GDM1 (cell line): Measurements from ENCODE around the gene CIB4.

Experiments
- DNase-seq: peaks from one replicate; lab custom pipeline; 2025; lab: John Stamatoyannopoulos, UW

The CIB4 gene

DNA sequence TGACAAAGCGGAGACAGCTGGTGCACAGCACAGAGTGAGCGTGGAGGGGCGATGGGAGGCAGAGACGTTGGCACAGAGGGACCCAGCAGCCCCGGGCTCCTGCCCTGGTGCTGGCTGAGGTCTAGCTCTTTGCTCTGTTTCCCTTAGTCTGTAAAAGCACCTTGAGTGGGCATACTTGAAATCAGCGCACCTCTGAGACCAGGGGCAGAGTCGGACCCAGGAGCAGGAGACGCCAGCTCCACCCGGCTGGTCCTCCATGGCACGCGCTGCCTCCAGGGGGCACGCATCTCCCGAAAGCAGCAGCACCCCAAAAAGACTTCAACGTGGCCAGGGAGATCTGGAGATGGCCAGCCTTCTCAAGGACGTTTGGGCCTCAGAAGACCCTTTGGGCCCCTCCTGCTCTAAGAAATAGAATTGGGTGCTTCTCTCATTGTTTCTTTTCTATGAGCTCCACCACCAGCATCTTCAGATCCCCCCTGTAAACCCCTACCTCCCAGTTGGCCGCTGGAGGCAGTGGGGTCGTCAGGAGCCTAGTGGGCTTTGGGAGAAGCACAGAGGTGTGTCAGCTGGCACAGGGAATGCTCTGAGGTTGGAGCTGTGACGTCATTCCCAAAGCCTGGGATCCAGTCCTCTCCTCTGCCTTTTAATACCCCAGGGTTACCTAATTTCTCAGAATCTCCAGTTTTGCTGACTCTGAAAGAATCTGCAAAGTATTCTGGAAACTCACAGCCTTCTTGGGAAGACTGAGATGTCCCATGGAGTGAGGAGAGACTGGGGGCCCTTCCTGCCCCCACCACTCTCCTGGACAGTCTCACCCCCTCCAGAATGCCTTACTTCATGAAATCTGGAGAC, 58.9 kb downstream of the CIB4 start:
- DNase-seq = no peak

DNA sequence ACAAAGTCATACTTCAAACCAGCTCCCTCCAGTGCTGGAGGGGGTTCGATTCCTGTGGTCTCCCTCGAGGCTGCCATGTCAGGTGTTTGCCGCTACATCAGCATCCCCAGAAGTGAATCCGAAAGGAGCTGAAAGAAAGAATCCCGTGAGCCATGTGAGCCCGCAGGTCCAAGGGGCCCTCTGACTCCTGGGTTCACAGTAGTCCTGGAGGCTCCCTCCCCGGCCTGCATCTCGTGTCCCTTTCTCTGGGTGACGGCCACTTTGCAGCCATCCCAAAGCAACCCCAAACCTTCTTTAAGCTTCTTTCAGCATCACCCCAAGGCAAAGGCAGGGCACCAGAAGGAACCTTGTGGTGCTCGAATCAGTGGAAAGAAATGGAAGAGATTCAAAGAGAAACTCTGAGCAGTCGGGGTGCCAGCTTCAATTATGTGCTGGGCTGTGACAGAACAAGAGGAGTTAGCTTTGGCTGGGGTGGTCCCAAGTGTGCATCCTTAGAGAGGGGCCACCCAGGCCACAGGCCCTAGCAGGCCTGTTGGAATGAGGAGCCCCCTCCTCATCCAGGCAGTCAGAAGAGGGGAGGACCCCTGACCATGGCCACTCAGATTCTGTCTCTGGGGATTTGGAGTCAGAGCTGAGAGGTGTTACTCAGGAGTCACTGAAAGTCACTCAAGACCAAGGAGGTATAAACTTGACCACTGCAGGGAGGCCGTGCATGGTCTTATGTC, 59.7 kb downstream of the CIB4 start:
- no peak for DNase-seq

GRCh38 chr2:26580751-26581150, 60.4 kb downstream of the CIB4 start:
- no peak for DNase-seq

DNA sequence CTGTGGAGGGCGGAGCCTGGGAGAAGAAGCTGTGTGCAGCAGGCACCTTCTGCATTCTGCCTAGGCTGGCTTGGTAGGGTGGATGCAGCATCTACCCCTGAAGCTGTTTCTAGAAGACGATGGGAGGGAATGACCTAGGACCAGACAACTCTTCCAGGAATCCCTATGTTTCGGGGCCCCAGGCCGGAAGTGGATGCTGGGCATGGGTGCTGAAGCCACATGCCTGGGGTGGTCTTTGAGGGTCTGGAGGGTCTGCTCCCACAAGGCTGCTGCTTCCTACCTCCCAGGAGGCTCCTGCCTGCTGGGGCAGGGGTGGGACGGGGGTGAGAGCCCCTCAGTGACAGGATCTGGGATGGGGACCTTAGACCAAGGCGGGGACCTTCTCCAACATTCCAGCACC, 61.0 kb downstream of the CIB4 start:
- no peak for DNase-seq

DNA sequence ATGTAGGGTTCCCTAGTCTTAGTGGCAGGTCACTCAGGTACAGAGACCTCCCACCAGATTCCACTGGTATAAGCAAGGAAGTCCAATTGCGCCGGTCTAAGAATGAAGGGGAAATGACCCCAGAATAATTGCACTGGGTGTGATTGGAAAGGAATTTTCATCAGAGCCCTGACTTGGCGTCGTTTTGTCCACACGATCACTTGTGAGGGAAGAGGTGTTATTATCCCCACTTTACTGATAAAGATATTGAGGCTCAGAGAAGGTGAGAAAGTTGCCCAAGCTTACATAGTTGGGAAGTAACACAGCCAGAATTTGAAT, 61.5 kb downstream of the CIB4 start:
- DNase-seq = no peak

GRCh38 chr2:26579025-26579722, 62.0 kb downstream of the CIB4 start:
- DNase-seq = no peak

GRCh38 chr2:26578581-26578980, 62.6 kb downstream of the CIB4 start:
- DNase-seq = no peak

DNA sequence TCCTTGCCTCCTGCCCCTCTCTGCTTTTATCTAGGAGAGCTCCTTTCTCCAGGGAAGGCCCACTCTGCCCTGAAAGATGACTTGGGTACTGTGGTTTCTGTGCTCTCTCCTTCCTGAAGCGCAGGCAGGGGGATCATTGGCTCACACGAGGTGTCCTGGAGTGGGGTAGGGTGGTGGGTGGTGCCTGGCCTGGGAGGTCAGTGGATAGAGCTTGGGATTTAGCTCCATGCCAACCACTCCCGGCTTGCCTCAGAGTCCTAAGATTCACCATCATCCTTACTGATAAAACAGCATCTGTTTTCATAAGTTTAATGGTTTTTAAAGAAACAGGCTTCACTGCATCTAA, 63.1 kb downstream of the CIB4 start:
- no peak for DNase-seq

- peak; percentile 39 for DNase-seq
Observed at GRCh38 chr2:26577442-26578112, 63.6 kb downstream of the CIB4 start.

GRCh38 chr2:26576565-26577441, 64.4 kb downstream of the CIB4 start:
- DNase-seq = no peak

DNA sequence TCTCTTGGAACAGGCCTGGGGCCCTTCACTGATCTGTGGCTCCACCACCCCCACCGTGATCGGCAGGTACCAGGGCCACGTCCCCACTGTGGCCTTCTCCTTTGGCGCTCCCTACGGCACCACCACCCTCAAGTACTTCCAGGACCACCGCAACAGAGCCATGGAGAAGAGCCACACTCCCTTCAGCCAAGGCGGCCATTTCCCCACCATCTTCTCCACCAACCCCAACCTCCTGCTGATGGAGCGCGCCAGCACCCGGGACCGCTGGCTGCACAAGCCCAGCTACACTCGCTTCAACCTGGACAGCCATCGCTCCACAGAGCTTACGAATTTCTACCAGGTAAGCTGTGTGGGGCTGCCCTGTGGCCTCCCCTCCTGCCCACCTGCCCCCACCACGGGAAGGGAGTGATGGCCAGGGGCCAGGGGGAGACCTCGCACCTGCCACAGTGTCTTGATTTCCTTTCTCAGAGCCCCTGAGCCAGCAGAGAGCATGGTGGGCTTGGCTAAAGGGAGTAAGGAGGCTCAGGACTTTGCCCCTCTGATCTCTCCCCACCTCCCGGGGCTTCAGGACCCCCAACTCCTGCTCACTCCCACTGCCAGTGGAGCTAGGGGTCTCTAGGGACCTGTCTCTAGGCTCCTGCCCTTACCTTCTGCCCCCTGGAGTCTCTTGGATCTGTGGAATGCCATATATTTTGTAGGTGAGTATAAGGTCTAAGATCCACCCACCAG, 65.2 kb downstream of the CIB4 start:
- no peak for DNase-seq

- DNase-seq = no peak
Observed at GRCh38 chr2:26574900-26575560, 66.1 kb downstream of the CIB4 start.

DNA sequence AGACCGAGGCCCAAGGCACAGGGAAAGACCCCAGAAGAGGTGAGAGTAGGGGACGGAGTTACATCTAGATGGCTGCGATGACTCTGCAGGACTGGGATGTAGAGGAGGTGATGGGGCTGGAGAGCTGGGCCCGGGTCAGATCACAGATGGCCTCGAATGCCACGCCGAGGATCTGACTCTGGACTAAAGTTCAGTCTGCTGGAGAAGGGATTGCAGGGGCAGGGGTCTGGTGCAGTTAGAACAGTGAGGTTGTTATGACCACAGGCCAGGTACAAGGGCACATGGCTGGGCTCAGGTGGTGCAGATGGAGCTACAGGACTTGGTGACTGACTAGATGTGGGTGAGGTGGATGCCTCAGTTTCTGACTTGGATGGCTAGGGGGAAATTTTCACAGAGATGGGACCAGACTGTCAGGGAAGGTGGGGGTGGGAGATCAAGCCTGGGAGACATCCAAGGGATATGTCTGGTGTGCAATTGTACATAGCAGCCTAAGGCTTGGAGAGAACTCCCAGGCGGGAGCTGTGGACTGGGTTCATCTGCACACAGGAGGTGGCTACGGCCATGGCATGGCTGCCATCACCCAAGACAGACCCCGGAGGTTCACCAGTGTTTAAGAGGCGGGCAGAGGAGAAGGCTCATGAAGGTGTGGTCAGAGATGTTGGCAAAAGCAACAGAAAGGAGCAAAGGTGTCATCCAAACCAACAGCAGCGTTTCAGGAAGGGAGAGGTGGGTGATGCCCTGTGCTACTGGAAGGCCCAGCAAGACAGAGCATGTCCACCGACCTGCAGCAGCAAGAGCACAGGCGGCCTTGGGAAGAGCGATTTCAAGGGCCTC, 66.9 kb downstream of the CIB4 start:
- no peak for DNase-seq

GRCh38 chr2:26573241-26573925, 67.8 kb downstream of the CIB4 start:
- no peak for DNase-seq

DNA sequence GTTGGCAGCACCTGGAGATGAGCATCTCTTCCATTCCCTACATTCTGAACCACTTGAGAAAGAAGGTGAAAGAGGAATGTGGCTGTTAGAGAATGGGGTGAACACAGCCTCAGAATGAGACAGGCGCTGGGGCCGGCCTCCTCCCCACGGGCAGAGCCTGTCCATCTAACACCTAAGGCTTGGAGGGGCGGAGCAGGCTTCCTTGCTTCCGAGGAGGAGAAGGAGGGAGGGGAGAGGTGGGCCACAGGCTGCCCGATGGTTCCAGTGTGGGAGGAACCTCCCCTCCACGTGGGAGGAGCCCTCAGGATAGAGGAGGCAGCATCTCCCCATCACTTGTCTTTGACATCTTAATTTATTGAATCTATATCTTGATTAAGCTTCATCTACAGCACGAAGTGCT, 68.6 kb downstream of the CIB4 start:
- no peak for DNase-seq

DNA sequence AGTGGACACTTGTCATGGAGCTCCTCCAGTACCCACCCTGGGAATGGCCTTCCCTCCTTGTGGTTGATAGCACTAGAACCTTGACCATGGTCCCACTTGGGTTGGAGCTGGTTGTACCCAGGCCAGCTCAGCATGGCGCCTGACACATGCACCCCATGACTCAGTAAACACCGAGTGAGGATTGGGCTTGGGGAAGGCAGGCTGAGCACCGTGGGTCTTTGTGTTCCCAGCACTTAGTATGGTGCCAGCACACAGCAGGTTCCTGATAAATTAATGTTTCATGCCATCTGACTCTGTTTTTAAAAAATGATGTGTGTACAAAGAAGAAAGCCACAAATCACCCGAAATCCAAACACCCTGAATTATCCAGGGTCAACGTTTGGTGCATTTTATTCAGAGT, 69.8 kb downstream of the CIB4 start:
- DNase-seq = no peak

GRCh38 chr2:26570083-26570430, 71.1 kb downstream of the CIB4 start:
- DNase-seq = no peak

DNA sequence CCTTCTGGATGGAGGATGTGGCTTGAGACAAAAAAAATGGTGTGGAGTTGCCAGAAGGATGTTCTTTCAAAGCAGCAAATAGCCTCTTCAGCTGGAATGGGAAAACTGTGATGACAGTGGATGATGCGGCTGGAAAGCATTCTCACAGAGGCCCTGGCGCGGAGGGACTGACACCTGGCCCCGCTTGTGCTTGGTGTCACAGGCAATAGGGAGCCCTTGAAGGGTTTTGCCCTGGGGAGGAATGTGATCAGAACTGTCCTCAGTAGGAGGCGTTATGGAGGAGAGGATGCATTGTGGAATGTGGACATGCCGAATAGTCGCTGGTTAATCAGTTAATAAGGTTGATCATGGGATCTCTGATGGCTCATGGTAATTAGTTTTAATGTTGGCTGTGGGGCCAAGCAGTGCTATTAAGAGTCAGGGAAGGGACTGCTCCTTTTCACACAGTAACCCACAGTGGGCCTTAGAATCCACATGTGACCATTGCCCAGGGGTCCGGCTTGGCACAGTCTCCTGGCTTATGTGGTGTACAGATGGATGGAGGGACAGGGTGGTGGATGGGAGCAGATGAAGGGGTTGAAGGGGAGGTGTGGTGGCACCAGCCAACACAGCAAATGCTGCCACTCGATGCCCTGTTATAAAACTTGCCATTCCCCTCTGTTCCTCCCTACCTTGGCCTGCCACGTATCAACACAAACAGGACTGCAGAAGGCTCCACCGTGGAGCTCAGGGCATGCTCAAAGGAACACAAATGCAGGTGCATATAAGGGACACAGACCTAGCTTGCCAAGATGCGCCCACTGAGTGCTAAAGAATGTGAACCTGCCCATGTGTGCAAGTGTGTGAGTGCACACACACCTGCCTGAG, 71.7 kb downstream of the CIB4 start:
- no peak for DNase-seq
